Thoracic aorta (tissue), 2 donors: ENCODE data around the gene FKBP5. TPM values are rescaled to one million over a fixed set of nuclear protein-coding genes. Genes with fewer than 3 reads are reported as not detected.

Experiments used
- ATAC-seq: fragments of 150-250 bp; one replicate; pipeline ENCODE4 v1.8.0; 2017; ENCODE audit warnings: low read depth; ENCODE audit not compliant: insufficient number of reproducible peaks, low FRiP score
- DNase-seq: peaks from one replicate; pipeline ENCODE4 v3.0.0-alpha.2; 2020; ENCODE audit warnings: low spot score
- H3K27ac ChIP-seq, 2 donors: fragments of 200-600 bp; sonication (generic); 1 replicate in 1 of 2; 2 replicates in 1 of 2; pipeline ENCODE4 v1.5.1; 2016; ENCODE audit warnings: mild to moderate bottlenecking in 2 of 2, moderate library complexity in 2 of 2
- H3K27me3 ChIP-seq: fragments of 200-600 bp; sonication (generic); replicated peaks from 2 replicates; pipeline ENCODE4 v1.6.0; 2016; ENCODE audit warnings: mild to moderate bottlenecking; ENCODE audit not compliant: insufficient read depth
- H3K36me3 ChIP-seq: fragments of 200-600 bp; sonication (generic); one replicate; pipeline ENCODE4 v1.5.1; 2016
- H3K4me1 ChIP-seq, 2 donors: fragments of 200-600 bp; sonication (generic); 1 replicate in 1 of 2; 2 replicates in 1 of 2; pipeline versions ENCODE4 v1.5.1 to v1.6.0; 2016; ENCODE audit warnings: low read depth in 2 of 2, mild to moderate bottlenecking in 1 of 2; ENCODE audit not compliant: control insufficient read depth in 1 of 2
- H3K4me3 ChIP-seq: fragments of 200-600 bp; sonication (generic); 2 replicates; pipeline ENCODE4 v1.5.1; 2016; ENCODE audit warnings: mild to moderate bottlenecking
- H3K9me3 ChIP-seq: fragments of 200-600 bp; sonication (generic); 2 replicates; pipeline ENCODE4 v1.5.1; 2016
- CTCF ChIP-seq: fragments of 200-600 bp; sonication (generic); IDR thresholded peaks from one replicate; pipeline ENCODE4 v1.5.1; 2019; ENCODE audit warnings: antibody characterized with exemption
- total RNA-seq, 2 donors: library from RNA; depleted of rRNA; stranded (reverse); fragments of >200 nt; gene quantifications; one replicate each; pipeline versions ENCODE4 v1.1.0 to v1.2.3, GENCODE V29; 2016

The FKBP5 gene
- total RNA-seq, 2 donors from 2014 or later: 156 to 271 TPM

- H3K27me3 ChIP-seq: no peaks in the 10 kb centered on the region
- H3K36me3 ChIP-seq: peaks cover 63% of the 10 kb centered on the region
- no peak overlapping the region for H3K4me3 ChIP-seq
- peaks cover 8 to 15% of the 10 kb centered on the region in 2 donors for H3K4me1 ChIP-seq
- no peaks in the 10 kb centered on the region for H3K9me3 ChIP-seq
- no peak for ATAC-seq
- H3K27ac ChIP-seq: no peak overlapping the region
- DNase-seq: no peak
- no peak for TF ChIP-seq CTCF
Measured at GRCh38 chr6:35642471-35643161, 46.1 kb downstream of the FKBP5 start.

GRCh38 chr6:35640017-35640664 is 48.6 kb downstream of the FKBP5 start:
- DNase-seq (no peak), ATAC-seq (no peak)
- TF ChIP-seq CTCF: no peak
- Histone ChIP-seq H3K9me3 (no peaks in the 10 kb centered on the region), H3K27ac (no peak overlapping the region), H3K36me3 (peaks cover 76% of the 10 kb centered on the region), H3K4me3 (no peak overlapping the region), H3K4me1 (peaks cover 8 to 13% of the 10 kb centered on the region in 2 donors), H3K27me3 (no peaks in the 10 kb centered on the region)

GRCh38 chr6:35638679-35639078 is 50.0 kb downstream of the FKBP5 start:
- peaks cover 72% of the 10 kb centered on the region for H3K36me3 ChIP-seq

GRCh38 chr6:35637911-35638310 is 50.8 kb downstream of the FKBP5 start:
- H3K9me3 ChIP-seq: no peaks in the 10 kb centered on the region
- no peak for DNase-seq
- ATAC-seq: no peak
- peaks cover 10 to 13% of the 10 kb centered on the region in 2 donors for H3K4me1 ChIP-seq
- peaks cover 70% of the 10 kb centered on the region for H3K36me3 ChIP-seq
- no peaks in the 10 kb centered on the region for H3K27me3 ChIP-seq
- H3K27ac ChIP-seq: no peak overlapping the region
- no peak overlapping the region for H3K4me3 ChIP-seq
- no peak for TF ChIP-seq CTCF

More at GRCh38 chr6:35638679-35639078, 50.0 kb downstream of the FKBP5 start:
- Histone ChIP-seq H3K4me1 (peaks cover 14 to 15% of the 10 kb centered on the region in 2 donors), H3K27ac (no peak overlapping the region), H3K9me3 (no peaks in the 10 kb centered on the region), H3K4me3 (no peak overlapping the region), H3K27me3 (no peaks in the 10 kb centered on the region)
- no peak for TF ChIP-seq CTCF
- no peak for ATAC-seq
- no peak for DNase-seq

DNA sequence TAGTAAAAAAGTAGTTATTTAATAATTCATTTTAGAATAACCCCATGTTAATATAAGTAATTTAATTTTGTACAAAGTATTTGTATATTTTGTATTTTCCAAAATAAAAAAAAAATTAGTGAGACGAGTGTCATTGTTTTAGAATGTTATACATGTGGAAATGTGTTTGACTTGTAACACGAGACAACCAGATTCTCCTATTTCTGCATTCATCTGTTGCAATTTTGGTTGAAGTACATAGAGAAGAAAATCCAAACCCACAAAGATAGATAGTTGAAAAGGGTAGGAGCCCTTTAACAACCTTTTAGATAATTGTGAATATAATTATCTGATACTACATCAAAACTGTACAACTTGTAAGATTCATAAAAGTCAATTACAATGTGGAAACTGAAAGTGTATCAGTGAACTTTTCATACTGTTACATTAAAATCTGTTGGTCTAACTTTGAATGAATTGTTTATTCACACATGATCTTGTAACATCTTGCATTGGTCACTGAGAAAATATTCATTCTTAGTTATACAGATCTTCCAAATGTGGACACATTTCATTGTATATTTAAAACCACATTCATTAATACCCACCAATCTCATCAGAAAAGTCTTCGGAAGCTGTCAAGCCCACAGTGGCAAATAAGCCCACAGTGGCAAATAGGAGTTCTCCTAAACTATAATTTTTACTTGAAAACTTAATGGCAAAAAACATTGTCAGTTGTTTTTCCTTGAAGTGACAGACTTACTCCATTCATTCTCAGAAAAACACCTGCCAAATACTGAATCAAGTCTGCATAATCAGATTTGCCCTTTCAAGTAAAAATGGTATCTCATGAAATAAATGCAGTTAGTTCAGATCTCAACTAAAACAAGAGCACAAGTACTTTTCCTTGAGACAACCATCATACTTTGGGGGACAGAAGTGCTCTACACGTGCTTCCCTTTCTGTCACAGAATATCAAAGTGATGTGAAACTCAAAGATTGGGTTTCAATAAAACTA is 52.8 kb downstream of the FKBP5 start:
- Histone ChIP-seq H3K4me3 (no peak overlapping the region), H3K36me3 (peaks cover 61% of the 10 kb centered on the region), H3K9me3 (no peaks in the 10 kb centered on the region), H3K27ac (no peak overlapping the region), H3K27me3 (no peaks in the 10 kb centered on the region), H3K4me1 (peaks cover 6 to 8% of the 10 kb centered on the region in 2 donors)
- TF ChIP-seq CTCF: no peak
- no peak for DNase-seq
- ATAC-seq: no peak
